Spleen (tissue), 11 donors: Measurements from ENCODE around the gene GOLIM4. TPM values are rescaled to one million over a fixed set of nuclear protein-coding genes. Genes with fewer than 3 reads are reported as not detected.
"Not testable (repeated sequence)": the region's sequence is repeated elsewhere in the genome, so short reads cannot be mapped to it uniquely, and the experiment has no call there.

Experiments
- DNase-seq: peaks from one replicate; pipeline ENCODE4 v3.0.0-alpha.2; 2020
- H3K27ac ChIP-seq, 8 donors: fragments of 200-600 bp; sonication (generic) in 7 of 8; 1 replicate in 4 of 8; 2 replicates in 4 of 8; pipeline versions ENCODE4 v1.5.0 to v1.8.0; 2016 to 2021; ENCODE audit warnings: inconsistent platforms in 4 of 8, mild to moderate bottlenecking in 4 of 8, moderate library complexity in 1 of 8
- H3K27me3 ChIP-seq, 7 donors: fragments of 200-600 bp; sonication (generic) in 6 of 7; replicated peaks in 1 of 7; 1 replicate in 4 of 7; 2 replicates in 3 of 7; pipeline versions ENCODE4 v1.5.0 to v1.8.0; 2016 to 2021; ENCODE audit warnings: inconsistent platforms in 3 of 7, mild to moderate bottlenecking in 1 of 7
- H3K36me3 ChIP-seq, 6 donors: fragments of 200-600 bp; sonication (generic) in 5 of 6; 1 replicate in 4 of 6; 2 replicates in 2 of 6; pipeline versions ENCODE4 v1.5.0 to v1.8.0; 2016 to 2021; ENCODE audit warnings: inconsistent platforms in 2 of 6
- H3K4me1 ChIP-seq, 6 donors: fragments of 200-600 bp; sonication (generic) in 5 of 6; 1 replicate in 3 of 6; 2 replicates in 3 of 6; pipeline versions ENCODE4 v1.5.0 to v1.8.0; 2016 to 2021; ENCODE audit warnings: inconsistent platforms in 3 of 6
- H3K4me3 ChIP-seq, 8 donors: fragments of 200-600 bp; sonication (generic) in 7 of 8; 1 replicate in 4 of 8; 2 replicates in 4 of 8; pipeline versions ENCODE4 v1.5.0 to v1.8.0; 2016 to 2021; ENCODE audit warnings: inconsistent platforms in 4 of 8, mild to moderate bottlenecking in 4 of 8, moderate library complexity in 2 of 8
- H3K9me3 ChIP-seq, 8 donors: fragments of 200-600 bp; sonication (generic) in 7 of 8; 1 replicate in 4 of 8; 2 replicates in 4 of 8; pipeline versions ENCODE4 v1.5.0 to v1.8.0; 2016 to 2021; ENCODE audit warnings: inconsistent platforms in 4 of 8
- CTCF ChIP-seq, 11 experiments: fragments of 200-600 bp in 7 of 11; fragments of 450-650 bp in 4 of 11; sonication (generic) in 4 of 11; IDR thresholded peaks in 8 of 11; conservative IDR thresholded peaks in 3 of 11; 1 replicate in 7 of 11; 2 replicates in 4 of 11; pipeline versions ENCODE4 v1.4.0 to v1.8.0; 2016 to 2021; ENCODE audit warnings: antibody characterized with exemption in 11 of 11, inconsistent platforms in 4 of 11, mild to moderate bottlenecking in 1 of 11
- POLR2A ChIP-seq, 3 donors: fragments of 450-650 bp; IDR thresholded peaks; one replicate each; pipeline ENCODE4 v1.5.1; 2017; ENCODE audit warnings: antibody characterized with exemption in 3 of 3, mild to moderate bottlenecking in 1 of 3
- POLR2AphosphoS5 ChIP-seq, 3 donors: sonication (generic); formaldehyde crosslinking; IDR thresholded peaks; one replicate each; pipeline ENCODE4 v1.5.1; 2017; ENCODE audit warnings: antibody characterized with exemption in 3 of 3
- WGBS, 5 donors: extraction: QIAGEN DNeasy Blood & Tissue Kit in 3 of 5; methylation state at CpG; one replicate each; pipeline versions ENCODE4 v1.1.5 to v1.1.7; 2013 to 2018; 5-methylcytosine and 5-hydroxymethylcytosine counted together
- intact Hi-C: fragments of 100-400 bp; cut with DNase I; formaldehyde crosslinking; loops from one replicate; pipeline ENCODE4 v1.15.0; 2023; ENCODE audit warnings: low total_unique reads
- polyA plus RNA-seq, 3 donors: library from polyadenylated mRNA; stranded (reverse); fragments of 200-250 nt; gene quantifications; one replicate each; pipeline ENCODE4 v1.2.1, GENCODE V29; 2013
- total RNA-seq, 7 donors: library from RNA; depleted of rRNA in 3 of 7; stranded (reverse); fragments of >200 nt in 3 of 7; fragmentation: NEBNext Ultra II Directional in 4 of 7; extraction: Animal tissue kit (Norgen Biotek cat#: 25700) in 4 of 7; gene quantifications; one replicate each; pipeline versions ENCODE4 v1.1.0 to v1.2.1, GENCODE V29; 2016 to 2021
- donor health status: healthy with polysubstance abuse.
- donor health status: DM: no; HTN: no; CAD: no; lungs with moderate emphysema.
- donor health status: DM: no; HTN: no; CAD: no.
- donor health status: Bipolar disorder and iron deficiency.
- donor health status: healthy.
- donor health status: DM: no; HTN: no; CAD: no.
- donor health status: DM: yes; HTN: yes; CAD: no.

The GOLIM4 gene
- total and polyA plus RNA-seq, 10 donors, result 5.5 to 44.8 (median 23.1) TPM

DNA sequence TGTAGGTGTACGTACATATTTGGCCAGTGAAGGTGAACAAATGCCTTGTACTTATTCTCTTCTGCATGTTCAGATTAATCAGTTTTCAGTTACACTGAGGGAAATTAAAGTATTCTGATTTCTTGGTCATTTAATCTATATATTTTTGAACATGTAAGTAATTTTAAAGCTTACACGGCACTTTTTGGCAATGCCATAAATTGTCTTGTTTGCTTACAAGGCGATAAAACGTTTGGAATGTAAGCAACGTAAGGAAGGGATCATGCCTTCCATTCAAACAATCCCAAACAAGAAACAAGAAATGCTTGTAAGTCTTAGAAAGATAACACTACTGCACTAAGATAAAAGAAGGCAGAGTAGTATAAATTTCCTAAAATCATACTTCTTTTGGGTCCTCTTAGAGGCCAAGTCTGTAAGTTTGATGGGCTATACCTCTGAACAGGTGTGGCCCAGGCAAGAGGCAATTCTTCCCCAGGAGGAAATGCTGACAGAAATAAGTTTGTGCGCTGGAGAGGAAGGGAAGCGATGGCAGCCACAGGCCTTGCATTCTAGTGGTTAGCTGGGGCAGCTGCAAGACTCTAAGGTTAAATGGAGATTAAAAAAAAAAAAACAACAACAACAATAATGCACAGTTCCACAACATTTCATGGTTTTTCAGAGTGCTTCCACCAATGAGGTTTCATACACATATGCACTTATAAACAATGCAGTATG is 73.8 kb downstream of the GOLIM4 start:
- H3K36me3 ChIP-seq, result peaks cover 0 to 88% (median 38%) of the 10 kb centered on the region in 6 donors
- DNase-seq, result no peak
- H3K4me1 ChIP-seq, result no peaks in the 10 kb centered on the region
- 86 to 92% (median 88%) methylated on average over 7 of the region's 7 CpGs for WGBS, 5 donors
- H3K27me3 ChIP-seq, result no peaks in the 10 kb centered on the region
- intact Hi-C loops, result no loop called here
- no peak overlapping the region for H3K27ac ChIP-seq
- no peak overlapping the region for H3K4me3 ChIP-seq
- H3K9me3 ChIP-seq, result no peaks in the 10 kb centered on the region
- no peak for TF ChIP-seq CTCF (IDR thresholded peaks at IDR 0.05 in 8 of 11, conservative IDR thresholded peaks at IDR 0.05 in 3 of 11)
- no peak for TF ChIP-seq POLR2AphosphoS5 (IDR thresholded peaks at IDR 0.05)
- TF ChIP-seq POLR2A (IDR thresholded peaks at IDR 0.05), result no peak

- peaks cover 0 to 25% (median 16%) of the 10 kb centered on the region in 6 donors for H3K36me3 ChIP-seq
- H3K9me3 ChIP-seq, intact Hi-C loops, H3K27ac ChIP-seq, H3K27me3 ChIP-seq, H3K4me3 ChIP-seq, H3K4me1 ChIP-seq, DNase-seq: not testable (repeated sequence)
- 88 to 93% (median 90%) methylated on average over 14 to 17 of the region's 17 CpGs for WGBS, 5 donors
These were observed 84.4 kb downstream of the GOLIM4 start for GRCh38 chr3:168011280-168011679.

DNA sequence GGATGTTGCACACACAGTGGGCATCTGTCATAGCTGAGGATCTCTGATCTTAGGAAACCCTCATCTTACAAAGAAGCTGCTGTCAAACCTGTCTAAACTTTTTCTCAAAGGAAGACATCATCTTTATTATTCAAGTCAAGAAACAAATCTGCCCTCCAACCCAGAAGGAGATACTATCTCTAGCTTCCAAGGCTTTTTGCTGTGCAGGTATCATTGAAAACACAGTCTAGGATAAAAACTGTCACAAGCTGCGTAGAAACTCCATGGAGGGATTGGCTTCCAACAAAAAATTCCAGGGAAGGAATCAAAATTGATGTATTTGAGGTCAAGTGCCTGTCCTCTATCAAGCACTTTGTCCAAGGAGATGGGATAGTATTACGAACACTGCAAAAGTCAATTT is 89.1 kb downstream of the GOLIM4 start:
- Histone ChIP-seq H3K9me3 (no peaks in the 10 kb centered on the region), H3K27me3 (no peaks in the 10 kb centered on the region), H3K4me1 (no peaks in the 10 kb centered on the region), H3K4me3 (no peak overlapping the region), H3K27ac (no peak overlapping the region), H3K36me3 (peaks cover 0 to 23% (median 16%) of the 10 kb centered on the region in 6 donors)
- 65 to 88% (median 79%) methylated on average over 2 of the region's 2 CpGs for WGBS, 5 donors
- TF ChIP-seq CTCF (IDR thresholded peaks at IDR 0.05 in 8 of 11, conservative IDR thresholded peaks at IDR 0.05 in 3 of 11) (no peak), POLR2AphosphoS5 (IDR thresholded peaks at IDR 0.05) (no peak), POLR2A (IDR thresholded peaks at IDR 0.05) (no peak)
- no peak for DNase-seq
- intact Hi-C loops, result no loop called here

GRCh38 chr3:168003911-168004310 is 91.8 kb downstream of the GOLIM4 start:
- TF ChIP-seq POLR2A (IDR thresholded peaks at IDR 0.05) (no peak), CTCF (IDR thresholded peaks at IDR 0.05 in 8 of 11, conservative IDR thresholded peaks at IDR 0.05 in 3 of 11) (no peak), POLR2AphosphoS5 (IDR thresholded peaks at IDR 0.05) (no peak)
- no peaks in the 10 kb centered on the region for H3K36me3 ChIP-seq
- H3K4me1 ChIP-seq, result no peaks in the 10 kb centered on the region
- 81 to 95% (median 87%) methylated on average over 4 of the region's 4 CpGs for WGBS, 5 donors
- DNase-seq, result no peak
- H3K27me3 ChIP-seq, result no peaks in the 10 kb centered on the region
- no peak overlapping the region for H3K4me3 ChIP-seq
- no peaks in the 10 kb centered on the region for H3K9me3 ChIP-seq
- H3K27ac ChIP-seq, result no peak overlapping the region
- intact Hi-C loops, result no loop called here
